Ishikawa (cell line): Measurements from ENCODE around the gene PHF2.

ENCODE experiments used
- CEBPB ChIP-seq: IDR thresholded peaks from 2 replicates; pipeline ENCODE4 v1.6.1; 2012
- CREB1 ChIP-seq: IDR thresholded peaks from 2 replicates; pipeline ENCODE4 v1.6.1; 2012; ENCODE audit warnings: low read depth
- MAX ChIP-seq: IDR thresholded peaks from 2 replicates; pipeline ENCODE4 v1.6.1; 2012
- NFIC ChIP-seq: IDR thresholded peaks from 2 replicates; pipeline ENCODE4 v1.6.1; 2012
- TAF1 ChIP-seq: IDR thresholded peaks from 2 replicates; pipeline ENCODE4 v1.6.1; 2012; ENCODE audit warnings: low read depth, mild to moderate bottlenecking
- TEAD4 ChIP-seq: IDR thresholded peaks from 2 replicates; pipeline ENCODE4 v1.6.1; 2012
- YY1 ChIP-seq: IDR thresholded peaks from 2 replicates; pipeline ENCODE4 v1.6.1; 2012; ENCODE audit warnings: low read depth
- ZBTB7A ChIP-seq: IDR thresholded peaks from 2 replicates; pipeline ENCODE4 v1.6.1; 2012; ENCODE audit warnings: low read depth

GRCh38 chr9:93580654-93581380, 4.4 kb downstream of the PHF2 start:
- TF ChIP-seq CEBPB (no peak), NFIC (no peak), CREB1 (no peak), TAF1 (no peak), TEAD4 (no peak), ZBTB7A (no peak), MAX (no peak), YY1 (no peak)
